Measurements from ENCODE around the gene SELENOI. TPM values are rescaled to one million over a fixed set of nuclear protein-coding genes. Genes with fewer than 3 reads are reported as not detected.
"Not testable (repeated sequence)": the region's sequence is repeated elsewhere in the genome, so short reads cannot be mapped to it uniquely, and the experiment has no call there.

Gene SELENOI
- total RNA-seq, 1 donor from 2014 or later, result 51.8 TPM

DNA sequence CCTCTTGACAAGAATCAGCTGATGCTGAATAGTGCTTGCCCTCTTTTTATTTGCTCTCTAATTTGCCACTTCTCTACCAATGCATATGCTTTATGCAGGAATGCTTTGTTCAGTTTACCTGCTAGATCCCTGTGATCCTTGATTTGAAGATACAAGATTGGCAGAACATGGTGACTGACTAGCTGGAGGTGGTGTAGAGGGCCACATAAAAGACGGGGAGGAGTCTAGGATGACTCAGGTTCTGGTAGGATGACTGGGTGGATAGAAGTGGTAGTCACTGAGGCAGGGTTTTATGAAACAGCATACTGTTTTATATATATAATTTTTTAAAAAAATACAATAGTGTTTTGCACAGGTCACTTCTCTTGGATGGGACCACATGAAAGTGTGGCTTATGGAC lies 6.9 kb downstream of the SELENOI start:
- Histone ChIP-seq H3K36me3 (no peaks in the 10 kb centered on the region), H3K79me2 (ENCODE audit: low read depth) (peaks cover 100% of the 10 kb centered on the region), H3K4me1 (peaks cover 8% of the 10 kb centered on the region), H3K9ac (no peak overlapping the region), H3F3A (ENCODE audit: low read depth) (no peaks in the 10 kb centered on the region), H3K27ac (no peak overlapping the region), H3K4me3 (no peak overlapping the region), H3K9me3 (ENCODE audit: low read depth) (no peaks in the 10 kb centered on the region), H3K4me2 (no peak overlapping the region), H2AFZ (replicated peaks) (no peak overlapping the region), H3K27me3 (no peaks in the 10 kb centered on the region), H4K20me1 (ENCODE audit: low read depth) (peaks cover 21% of the 10 kb centered on the region)
- Mint-ChIP-seq H3K27me3 (ENCODE audit: insufficient read depth, low read depth) (peaks cover 2% of the 10 kb centered on the region), H3K4me1 (peaks cover 18% of the 10 kb centered on the region), H3K27ac (no peak overlapping the region), H3K36me3 (peaks cover 22% of the 10 kb centered on the region), H3K9me3 (no peaks in the 10 kb centered on the region), H3K4me3 (no peak overlapping the region)
- no peak for DNase-seq (ENCODE audit: low spot score)
- TF ChIP-seq EZH2phosphoT487 (IDR thresholded peaks at IDR 0.05), result no peak
- TF ChIP-seq, protein P1, sequence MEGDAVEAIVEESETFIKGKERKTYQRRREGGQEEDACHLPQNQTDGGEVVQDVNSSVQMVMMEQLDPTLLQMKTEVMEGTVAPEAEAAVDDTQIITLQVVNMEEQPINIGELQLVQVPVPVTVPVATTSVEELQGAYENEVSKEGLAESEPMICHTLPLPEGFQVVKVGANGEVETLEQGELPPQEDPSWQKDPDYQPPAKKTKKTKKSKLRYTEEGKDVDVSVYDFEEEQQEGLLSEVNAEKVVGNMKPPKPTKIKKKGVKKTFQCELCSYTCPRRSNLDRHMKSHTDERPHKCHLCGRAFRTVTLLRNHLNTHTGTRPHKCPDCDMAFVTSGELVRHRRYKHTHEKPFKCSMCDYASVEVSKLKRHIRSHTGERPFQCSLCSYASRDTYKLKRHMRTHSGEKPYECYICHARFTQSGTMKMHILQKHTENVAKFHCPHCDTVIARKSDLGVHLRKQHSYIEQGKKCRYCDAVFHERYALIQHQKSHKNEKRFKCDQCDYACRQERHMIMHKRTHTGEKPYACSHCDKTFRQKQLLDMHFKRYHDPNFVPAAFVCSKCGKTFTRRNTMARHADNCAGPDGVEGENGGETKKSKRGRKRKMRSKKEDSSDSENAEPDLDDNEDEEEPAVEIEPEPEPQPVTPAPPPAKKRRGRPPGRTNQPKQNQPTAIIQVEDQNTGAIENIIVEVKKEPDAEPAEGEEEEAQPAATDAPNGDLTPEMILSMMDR (IDR thresholded peaks at IDR 0.05), result no peak
- TF ChIP-seq EZH2 (IDR thresholded peaks at IDR 0.05), result no peak

DNA sequence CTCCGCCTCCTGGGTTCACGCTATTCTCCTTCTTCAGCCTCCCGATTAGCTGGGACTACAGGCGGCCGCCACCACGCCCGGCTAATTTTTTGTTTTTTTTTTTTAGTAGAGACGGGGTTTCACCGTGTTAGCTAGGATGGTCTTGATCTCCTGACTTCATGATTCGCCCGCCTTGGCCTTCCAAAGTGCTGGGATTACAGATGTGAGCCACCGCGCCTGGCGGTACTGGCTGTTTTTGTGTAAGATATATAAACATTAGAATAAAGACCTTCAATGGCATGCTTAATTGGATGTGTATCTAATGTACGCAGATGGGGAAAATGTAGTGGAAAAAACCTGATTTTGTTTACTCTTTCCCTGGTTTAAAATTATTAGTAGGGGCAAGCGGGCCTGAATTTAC lies 8.5 kb downstream of the SELENOI start:
- not testable (repeated sequence) for DNase-seq (ENCODE audit: low spot score); H3K27me3 Mint-ChIP-seq (ENCODE audit: insufficient read depth, low read depth); H3F3A ChIP-seq (ENCODE audit: low read depth); H2AFZ ChIP-seq (replicated peaks); H3K9me3 ChIP-seq (ENCODE audit: low read depth); H3K27me3 ChIP-seq; H3K4me1 ChIP-seq; H3K4me3 ChIP-seq; H3K36me3 ChIP-seq; H3K27ac Mint-ChIP-seq; H3K27ac ChIP-seq; H3K9ac ChIP-seq; H3K4me2 ChIP-seq; H3K4me3 Mint-ChIP-seq; H3K9me3 Mint-ChIP-seq
- H3K4me1 Mint-ChIP-seq, result peaks cover 12% of the 10 kb centered on the region
- peaks cover 100% of the 10 kb centered on the region for H3K79me2 ChIP-seq (ENCODE audit: low read depth)
- H3K36me3 Mint-ChIP-seq, result peaks cover 16% of the 10 kb centered on the region
- peaks cover 29% of the 10 kb centered on the region for H4K20me1 ChIP-seq (ENCODE audit: low read depth)

DNA sequence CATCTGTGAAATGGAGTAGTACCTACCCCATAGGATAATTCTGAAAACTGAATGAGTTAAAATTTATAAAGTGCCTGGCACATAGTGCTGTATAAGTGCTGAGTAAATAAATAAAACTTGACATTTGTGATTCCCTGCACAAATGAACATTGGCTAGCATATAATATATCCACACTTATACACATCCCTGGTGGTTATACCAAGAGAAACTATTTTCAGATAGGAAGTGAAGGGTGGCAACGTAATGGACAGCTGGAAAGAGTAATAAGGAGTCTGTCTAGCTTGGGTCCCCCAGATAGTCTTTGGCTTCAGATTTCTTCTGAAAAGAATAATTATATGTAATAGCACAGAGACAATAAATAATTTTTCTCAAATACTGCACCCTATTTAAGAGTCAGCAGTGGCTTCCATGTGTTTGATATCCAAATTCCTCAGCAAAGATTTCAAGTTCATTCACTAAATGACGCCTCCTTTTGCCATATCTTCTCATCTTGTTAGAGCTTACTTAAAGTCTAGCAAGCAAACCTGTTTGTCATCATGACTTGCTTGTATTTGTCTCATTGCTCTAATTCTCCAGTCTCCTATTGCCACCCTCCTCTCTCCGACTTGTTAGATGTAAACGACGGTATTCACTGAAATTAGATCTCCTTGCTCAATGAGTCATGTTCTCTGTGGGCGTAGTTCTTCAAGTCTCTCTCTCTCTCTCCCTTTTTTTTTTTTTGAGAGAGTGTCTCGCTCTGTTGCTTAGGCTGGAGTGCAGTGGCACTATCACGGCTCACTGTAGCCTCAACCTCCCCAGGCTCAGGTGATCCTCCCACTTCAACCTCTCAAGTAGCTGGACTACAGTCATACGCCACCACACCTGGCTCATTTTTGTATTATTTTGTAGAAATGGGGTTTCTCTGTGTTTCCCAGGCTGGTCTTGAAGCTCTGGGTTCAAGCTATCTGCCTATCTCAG lies 9.4 kb downstream of the SELENOI start:
- H3K4me2 ChIP-seq, result no peak overlapping the region
- Mint-ChIP-seq H3K9me3 (no peaks in the 10 kb centered on the region), H3K27ac (no peak overlapping the region), H3K4me3 (no peak overlapping the region), H3K27me3 (ENCODE audit: insufficient read depth, low read depth) (peaks cover 2% of the 10 kb centered on the region), H3K36me3 (peaks cover 16% of the 10 kb centered on the region), H3K4me1 (peaks cover 12% of the 10 kb centered on the region)
- peaks cover 30% of the 10 kb centered on the region for H4K20me1 ChIP-seq (ENCODE audit: low read depth)
- no peak overlapping the region for H3K4me3 ChIP-seq
- TF ChIP-seq, protein P1 (IDR thresholded peaks at IDR 0.05), result no peak
- TF ChIP-seq EZH2 (IDR thresholded peaks at IDR 0.05), result no peak
- TF ChIP-seq EZH2phosphoT487 (IDR thresholded peaks at IDR 0.05), result no peak
- no peak overlapping the region for H2AFZ ChIP-seq (replicated peaks)
- DNase-seq (ENCODE audit: low spot score), result no peak
- no peaks in the 10 kb centered on the region for H3K9me3 ChIP-seq (ENCODE audit: low read depth)
- no peaks in the 10 kb centered on the region for H3K4me1 ChIP-seq
- no peak overlapping the region for H3K27ac ChIP-seq
- no peaks in the 10 kb centered on the region for H3F3A ChIP-seq (ENCODE audit: low read depth)
- H3K79me2 ChIP-seq (ENCODE audit: low read depth), result peaks cover 100% of the 10 kb centered on the region
- H3K9ac ChIP-seq, result no peak overlapping the region
- no peaks in the 10 kb centered on the region for H3K27me3 ChIP-seq
- H3K36me3 ChIP-seq, result no peaks in the 10 kb centered on the region

DNA sequence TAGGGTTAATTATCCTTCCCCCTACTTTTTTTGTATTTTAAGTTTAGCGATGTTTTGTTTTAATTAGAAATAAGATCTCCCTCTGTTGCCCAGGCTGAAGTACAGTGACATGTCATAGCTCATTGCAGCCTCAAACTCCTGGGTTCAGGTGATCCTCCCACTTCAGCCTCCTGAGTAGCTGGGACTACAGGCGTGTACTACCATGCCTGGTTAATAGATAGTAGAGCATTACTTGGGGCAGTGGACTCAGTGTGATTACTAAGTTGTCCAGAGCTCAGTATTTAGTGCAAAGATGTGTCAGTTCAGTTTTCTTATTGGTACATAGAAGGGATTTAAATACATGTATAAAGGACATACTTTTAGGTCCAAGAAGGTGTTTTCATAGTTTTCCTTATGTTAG lies 10.2 kb downstream of the SELENOI start:
- no peaks in the 10 kb centered on the region for H3K9me3 ChIP-seq (ENCODE audit: low read depth)
- no peaks in the 10 kb centered on the region for H3K36me3 ChIP-seq
- no peaks in the 10 kb centered on the region for H3K27me3 ChIP-seq
- Mint-ChIP-seq H3K27ac (no peak overlapping the region), H3K9me3 (no peaks in the 10 kb centered on the region), H3K36me3 (peaks cover 14% of the 10 kb centered on the region), H3K4me3 (no peak overlapping the region), H3K27me3 (ENCODE audit: insufficient read depth, low read depth) (peaks cover 2% of the 10 kb centered on the region), H3K4me1 (peaks cover 12% of the 10 kb centered on the region)
- H3F3A ChIP-seq (ENCODE audit: low read depth), result no peaks in the 10 kb centered on the region
- H3K4me3 ChIP-seq, result no peak overlapping the region
- TF ChIP-seq, protein P1 (IDR thresholded peaks at IDR 0.05), result no peak
- H2AFZ ChIP-seq (replicated peaks), result no peak overlapping the region
- peaks cover 100% of the 10 kb centered on the region for H3K79me2 ChIP-seq (ENCODE audit: low read depth)
- no peak overlapping the region for H3K27ac ChIP-seq
- no peaks in the 10 kb centered on the region for H3K4me1 ChIP-seq
- DNase-seq (ENCODE audit: low spot score), result no peak
- no peak overlapping the region for H3K4me2 ChIP-seq
- no peak overlapping the region for H3K9ac ChIP-seq
- H4K20me1 ChIP-seq (ENCODE audit: low read depth), result peaks cover 33% of the 10 kb centered on the region
